Gastroesophageal sphincter (tissue), 3 donors: Measurements from ENCODE around the gene YKT6.

Source experiments
- POLR2A ChIP-seq, 2 donors: fragments of 450-650 bp; IDR thresholded peaks; one replicate each; pipeline ENCODE4 v1.6.1; 2017; ENCODE audit warnings: antibody characterized with exemption in 2 of 2, mild to moderate bottlenecking in 2 of 2, moderate library complexity in 1 of 2
- TF ChIP-seq, protein P1 (sequence below), 4 experiments: fragments of 200-600 bp in 2 of 4; fragments of 450-650 bp in 2 of 4; sonication (generic) in 1 of 4; IDR thresholded peaks; one replicate each; pipeline ENCODE4 v1.5.1; 2017 to 2019; ENCODE audit warnings: antibody characterized with exemption in 4 of 4, mild to moderate bottlenecking in 2 of 4, moderate library complexity in 2 of 4

DNA sequence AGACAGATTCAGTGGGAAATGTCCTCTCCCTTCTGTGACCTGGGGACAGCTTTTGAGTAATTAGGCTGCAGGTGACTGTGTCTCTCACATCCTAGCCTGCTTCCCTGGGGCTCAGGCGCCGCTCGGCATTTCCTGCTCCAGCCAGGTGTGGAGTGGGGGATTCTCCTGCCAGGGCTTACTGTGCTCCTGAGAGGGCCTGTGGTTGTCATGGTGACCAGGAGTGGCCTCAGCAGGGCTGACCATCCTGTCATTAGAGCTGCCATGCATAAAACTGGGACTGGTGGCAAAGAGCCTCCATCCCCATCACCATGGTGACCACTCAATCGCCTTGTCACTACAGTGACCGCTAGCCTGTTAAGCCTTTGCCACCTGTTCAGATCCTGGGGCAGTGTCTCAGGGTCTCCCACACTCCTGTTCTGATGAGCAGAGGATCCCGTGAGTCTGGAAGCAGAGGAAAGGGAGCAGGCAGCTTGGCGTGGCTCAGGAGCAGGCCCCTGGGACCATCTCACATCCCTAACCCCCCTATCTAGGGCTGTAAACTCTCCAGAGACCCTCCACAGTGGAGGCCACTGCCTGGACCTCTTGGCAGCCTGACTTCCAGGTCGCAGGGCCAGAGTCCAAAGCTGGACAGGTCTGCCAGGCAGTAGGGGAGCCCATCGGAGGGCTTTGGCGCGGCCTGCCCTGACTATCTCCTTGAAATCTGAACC, 11.3 kb upstream of the YKT6 start, which contains the start of gene GCK:
- TF ChIP-seq, protein P1, sequence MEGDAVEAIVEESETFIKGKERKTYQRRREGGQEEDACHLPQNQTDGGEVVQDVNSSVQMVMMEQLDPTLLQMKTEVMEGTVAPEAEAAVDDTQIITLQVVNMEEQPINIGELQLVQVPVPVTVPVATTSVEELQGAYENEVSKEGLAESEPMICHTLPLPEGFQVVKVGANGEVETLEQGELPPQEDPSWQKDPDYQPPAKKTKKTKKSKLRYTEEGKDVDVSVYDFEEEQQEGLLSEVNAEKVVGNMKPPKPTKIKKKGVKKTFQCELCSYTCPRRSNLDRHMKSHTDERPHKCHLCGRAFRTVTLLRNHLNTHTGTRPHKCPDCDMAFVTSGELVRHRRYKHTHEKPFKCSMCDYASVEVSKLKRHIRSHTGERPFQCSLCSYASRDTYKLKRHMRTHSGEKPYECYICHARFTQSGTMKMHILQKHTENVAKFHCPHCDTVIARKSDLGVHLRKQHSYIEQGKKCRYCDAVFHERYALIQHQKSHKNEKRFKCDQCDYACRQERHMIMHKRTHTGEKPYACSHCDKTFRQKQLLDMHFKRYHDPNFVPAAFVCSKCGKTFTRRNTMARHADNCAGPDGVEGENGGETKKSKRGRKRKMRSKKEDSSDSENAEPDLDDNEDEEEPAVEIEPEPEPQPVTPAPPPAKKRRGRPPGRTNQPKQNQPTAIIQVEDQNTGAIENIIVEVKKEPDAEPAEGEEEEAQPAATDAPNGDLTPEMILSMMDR (IDR thresholded peaks at IDR 0.05), result no peak
- TF ChIP-seq POLR2A (IDR thresholded peaks at IDR 0.05), result no peak
